ENCODE results near the gene SNX25. TPM values are rescaled to one million over a fixed set of nuclear protein-coding genes. Genes with fewer than 3 reads are reported as not detected.
A peak's percentile ranks its signal among the peaks of the same experiment; 100 is the strongest.

SNX25 gene
- total RNA-seq, 1 donor from 2014 or later, result 13.9 TPM

GRCh38 chr4:185395956-185396723 lies 186.7 kb downstream of the SNX25 start:
- Mint-ChIP-seq H3K27me3 (peaks cover 14% of the 10 kb centered on the region), H3K27ac (peak overlapping the region; percentile 98), H3K4me3 (ENCODE audit: low read depth) (peak overlapping the region; percentile 83), H3K9me3 (ENCODE audit: low read depth) (no peaks in the 10 kb centered on the region), H3K36me3 (ENCODE audit: insufficient read depth) (peaks cover 8% of the 10 kb centered on the region), H3K4me1 (ENCODE audit: low read depth) (peaks cover 10% of the 10 kb centered on the region)
- peak; percentile 94 for DNase-seq (ENCODE audit: low spot score, unreplicated experiment)
- TF ChIP-seq CTCF (IDR thresholded peaks at IDR 0.05; ENCODE audit: unreplicated experiment), result no peak

- H3K4me3 Mint-ChIP-seq (ENCODE audit: low read depth), result peak within 1 kb of the TSS; percentile 83
- DNase-seq (ENCODE audit: low spot score, unreplicated experiment), result peak; percentile 21
- H3K9me3 Mint-ChIP-seq (ENCODE audit: low read depth), result no peaks in the 10 kb centered on the region
- TF ChIP-seq CTCF (IDR thresholded peaks at IDR 0.05; ENCODE audit: unreplicated experiment), result no peak
- peaks cover 11% of the 10 kb centered on the region for H3K4me1 Mint-ChIP-seq (ENCODE audit: low read depth)
- H3K36me3 Mint-ChIP-seq (ENCODE audit: insufficient read depth), result peaks cover 8% of the 10 kb centered on the region
- H3K27ac Mint-ChIP-seq, result peak within 1 kb of the TSS; percentile 98
- H3K27me3 Mint-ChIP-seq, result peaks cover 14% of the 10 kb centered on the region
Measured at GRCh38 chr4:185396724-185397385, 187.5 kb downstream of the SNX25 start, which contains the start of gene ANKRD37. Gene ANKRD37, plus strand, starts transcription at chr4:185396841. Its CDS starts 83 bp downstream, at chr4:185396924.

- Mint-ChIP-seq H3K27ac (no peak overlapping the region), H3K9me3 (ENCODE audit: low read depth) (no peaks in the 10 kb centered on the region), H3K4me3 (ENCODE audit: low read depth) (no peak overlapping the region), H3K4me1 (ENCODE audit: low read depth) (peaks cover 12% of the 10 kb centered on the region), H3K36me3 (ENCODE audit: insufficient read depth) (peaks cover 15% of the 10 kb centered on the region), H3K27me3 (peaks cover 14% of the 10 kb centered on the region)
- TF ChIP-seq CTCF (IDR thresholded peaks at IDR 0.05; ENCODE audit: unreplicated experiment), result no peak
- no peak for DNase-seq (ENCODE audit: low spot score, unreplicated experiment)
Measured at GRCh38 chr4:185398618-185399017, 189.2 kb downstream of the SNX25 start.

GRCh38 chr4:185399466-185399865 lies 190.1 kb downstream of the SNX25 start:
- peaks cover 17% of the 10 kb centered on the region for H3K36me3 Mint-ChIP-seq (ENCODE audit: insufficient read depth)

More at GRCh38 chr4:185399466-185399865, 190.1 kb downstream of the SNX25 start:
- Mint-ChIP-seq H3K4me1 (ENCODE audit: low read depth) (peaks cover 12% of the 10 kb centered on the region), H3K27me3 (peaks cover 9% of the 10 kb centered on the region), H3K4me3 (ENCODE audit: low read depth) (no peak overlapping the region), H3K9me3 (ENCODE audit: low read depth) (no peaks in the 10 kb centered on the region), H3K27ac (no peak overlapping the region)
- DNase-seq (ENCODE audit: low spot score, unreplicated experiment), result no peak
- TF ChIP-seq CTCF (IDR thresholded peaks at IDR 0.05; ENCODE audit: unreplicated experiment), result no peak

All from progenitor cell of endocrine pancreas (in vitro differentiated cells).